Cerebellar nuclear complex (tissue), 1 donor: ENCODE data around the gene AUNIP.

Source experiments
- DNase-seq, 2 experiments: peaks; one replicate each; lab custom pipeline; 2025; lab: John Stamatoyannopoulos, UW

AUNIP gene

DNA sequence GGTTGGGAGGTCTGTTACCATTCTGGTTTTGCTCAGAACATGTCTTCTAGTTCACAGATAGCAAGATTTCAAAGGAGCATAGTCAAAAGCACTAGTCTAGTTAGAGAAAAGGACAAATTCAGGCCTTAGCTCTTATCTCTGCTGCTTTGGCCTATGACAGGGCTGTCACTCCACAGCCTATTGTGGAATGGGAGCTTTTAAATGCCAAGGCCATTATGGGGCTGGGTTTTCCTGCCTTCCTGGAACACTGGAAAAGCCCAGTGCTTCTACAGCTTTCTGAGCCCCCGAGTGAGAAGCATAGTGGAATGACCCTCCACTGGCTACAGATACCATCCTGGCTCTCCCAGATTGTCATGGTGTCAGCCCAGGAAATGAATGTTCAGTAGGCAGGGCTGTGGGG lies 30.2 kb downstream of the AUNIP start:
- no peak for DNase-seq

GRCh38 chr1:25828491-25828890 lies 30.8 kb downstream of the AUNIP start:
- no peak for DNase-seq

DNA sequence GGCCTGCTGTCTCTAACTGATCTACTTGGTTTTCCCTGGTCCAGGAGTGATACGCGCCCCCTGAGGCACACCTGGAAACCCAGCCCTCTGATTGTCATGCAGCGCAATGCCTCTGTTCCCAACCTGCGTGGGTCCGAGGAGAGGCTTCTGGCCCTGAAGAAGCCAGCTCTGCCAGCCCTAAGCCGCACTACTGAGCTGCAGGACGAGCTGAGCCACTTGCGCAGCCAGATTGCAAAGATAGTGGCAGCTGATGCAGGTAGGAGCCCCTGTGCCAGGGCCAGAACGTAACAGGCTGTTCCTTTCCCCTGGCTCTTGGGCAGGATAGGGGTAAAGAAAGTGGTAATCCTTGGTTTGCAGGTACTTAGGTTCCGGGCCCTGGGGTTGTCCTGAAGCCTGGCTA lies 32.7 kb downstream of the AUNIP start:
- no peak for DNase-seq

GRCh38 chr1:25825605-25826004 lies 33.7 kb downstream of the AUNIP start:
- no peak for DNase-seq

- no peak for DNase-seq
These were observed 37.6 kb downstream of the AUNIP start for GRCh38 chr1:25821630-25822091.

DNA sequence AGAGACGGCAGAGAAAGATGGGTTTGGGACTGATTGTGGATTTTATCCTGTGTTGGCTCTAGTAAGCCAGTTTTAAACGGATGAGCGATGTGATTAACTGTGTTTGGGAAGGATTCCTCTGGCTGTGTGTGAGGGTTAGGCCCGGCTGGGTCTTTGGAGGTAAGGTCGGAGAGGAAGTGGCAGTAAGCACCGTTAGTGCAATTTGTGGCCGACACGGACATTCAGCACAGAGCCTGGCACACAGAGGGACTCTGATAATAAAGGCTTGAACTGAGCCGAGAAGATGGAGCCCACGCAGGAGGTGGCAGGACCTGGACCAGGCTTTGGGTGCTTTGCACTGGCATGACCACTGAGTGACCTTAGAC lies 38.2 kb downstream of the AUNIP start:
- no peak for DNase-seq

- no peak for DNase-seq
These were observed 38.8 kb downstream of the AUNIP start for GRCh38 chr1:25820247-25821111.

DNA sequence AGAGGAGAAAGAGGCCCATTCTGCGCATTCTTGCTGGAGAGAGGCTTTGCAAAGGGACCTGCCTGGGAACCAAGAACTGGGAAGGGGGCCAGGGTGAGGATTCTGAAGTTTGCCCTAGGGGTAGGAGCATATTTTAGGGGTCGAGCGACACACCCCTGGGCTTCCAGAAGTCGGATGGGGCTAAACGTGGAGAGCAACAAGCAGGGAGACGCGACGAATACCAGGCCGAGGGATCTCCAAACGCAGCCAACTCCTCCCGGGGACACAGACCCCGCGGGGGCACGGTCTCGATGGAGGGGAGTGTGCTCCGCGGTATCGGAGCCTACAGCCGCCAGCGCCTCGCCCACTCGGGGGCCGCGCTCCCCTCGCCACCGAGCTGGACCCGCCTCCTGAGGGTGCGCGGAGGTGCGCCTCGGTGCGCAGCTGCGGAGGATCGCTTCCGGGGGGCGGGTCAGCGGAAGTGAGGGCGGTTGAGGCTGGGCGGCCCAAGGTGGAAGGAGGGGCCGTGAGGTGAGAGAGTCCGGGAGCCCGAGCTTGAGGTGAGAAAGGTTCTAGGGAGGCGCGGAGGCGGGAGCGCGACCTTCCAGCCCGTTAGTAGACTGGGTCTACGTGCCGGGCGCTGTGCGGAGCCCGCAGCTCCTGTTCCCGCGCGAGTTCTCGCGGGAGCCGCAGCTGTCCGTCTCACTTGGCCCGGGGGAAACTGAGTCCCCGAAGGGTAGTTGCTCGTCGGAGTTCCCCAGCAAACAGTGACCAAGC lies 39.6 kb downstream of the AUNIP start, which contains the start of gene MTFR1L:
TSS of gene MTFR1L (plus strand) at position 464 of the 756 bp plus-strand sequence. CDS start 3,151 bp downstream, outside the sequence.
- DNase-seq: peak in 1 of 2 experiments; percentile 72

- no peak for DNase-seq
These were observed 40.7 kb downstream of the AUNIP start for GRCh38 chr1:25818569-25818968.

GRCh38 chr1:25817840-25818501 lies 41.3 kb downstream of the AUNIP start:
- no peak for DNase-seq

GRCh38 chr1:25816112-25816718 lies 43.0 kb downstream of the AUNIP start:
- DNase-seq: no peak

GRCh38 chr1:25815208-25816111 lies 43.8 kb downstream of the AUNIP start:
- no peak for DNase-seq

DNA sequence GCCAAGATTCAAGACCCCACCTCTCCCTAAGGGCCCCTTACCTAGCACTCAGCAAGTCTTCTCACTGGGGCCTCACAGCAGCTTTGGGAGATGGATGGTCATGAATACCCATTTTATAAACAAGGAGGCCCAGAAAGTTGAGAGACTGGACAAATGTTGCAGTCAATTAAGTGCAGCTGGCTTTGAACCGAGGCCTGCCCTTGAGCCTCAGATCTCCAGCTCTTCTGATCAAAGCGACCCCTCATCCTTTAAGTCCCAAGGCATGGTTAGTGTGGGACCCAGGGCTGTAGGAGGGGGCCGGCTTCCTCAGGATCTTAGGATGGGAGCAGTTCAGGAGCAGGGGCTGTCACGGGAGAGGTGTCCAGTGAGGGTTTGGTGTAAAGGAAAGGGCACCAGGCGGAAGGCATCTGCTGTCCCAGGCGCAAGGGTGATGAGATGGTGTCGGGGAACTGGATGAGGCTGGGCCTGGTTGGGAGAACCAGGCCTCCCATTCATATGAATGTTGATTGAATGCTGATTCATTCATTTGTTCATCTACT lies 44.6 kb downstream of the AUNIP start:
- DNase-seq: no peak

DNA sequence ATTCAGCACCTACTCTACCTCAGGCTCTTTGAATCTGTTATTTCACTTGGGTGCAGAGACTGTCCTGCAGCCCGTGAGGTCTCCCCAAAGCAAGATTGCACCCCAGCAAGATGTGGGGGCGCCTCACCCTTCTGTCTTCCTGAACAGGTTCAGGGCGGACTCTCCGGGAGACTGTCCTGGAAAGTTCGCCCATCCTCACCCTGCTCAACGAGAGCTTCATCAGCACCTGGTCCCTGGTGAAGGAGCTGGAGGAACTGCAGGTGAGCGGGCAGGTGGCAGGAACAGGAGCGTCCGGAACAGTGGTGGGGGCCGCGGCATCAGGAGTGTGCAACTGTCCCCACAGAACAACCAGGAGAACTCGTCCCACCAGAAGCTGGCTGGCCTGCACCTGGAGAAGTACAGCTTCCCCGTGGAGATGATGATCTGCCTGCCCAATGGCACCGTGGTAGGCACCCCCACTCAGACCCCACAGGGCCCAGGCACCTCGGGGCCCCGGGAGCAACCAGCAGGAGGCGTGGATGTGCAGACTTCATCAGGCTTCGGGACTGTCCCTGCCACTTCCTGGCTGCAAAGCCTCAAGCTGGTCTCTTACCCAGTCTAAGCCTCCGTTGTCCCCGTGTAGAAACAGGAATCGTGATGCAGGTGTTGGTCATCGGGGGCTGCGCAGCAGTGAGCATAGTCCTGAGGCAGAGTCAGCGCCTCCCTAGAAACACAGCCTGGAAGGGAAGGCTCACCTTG lies 45.4 kb downstream of the AUNIP start:
- DNase-seq: no peak

DNA sequence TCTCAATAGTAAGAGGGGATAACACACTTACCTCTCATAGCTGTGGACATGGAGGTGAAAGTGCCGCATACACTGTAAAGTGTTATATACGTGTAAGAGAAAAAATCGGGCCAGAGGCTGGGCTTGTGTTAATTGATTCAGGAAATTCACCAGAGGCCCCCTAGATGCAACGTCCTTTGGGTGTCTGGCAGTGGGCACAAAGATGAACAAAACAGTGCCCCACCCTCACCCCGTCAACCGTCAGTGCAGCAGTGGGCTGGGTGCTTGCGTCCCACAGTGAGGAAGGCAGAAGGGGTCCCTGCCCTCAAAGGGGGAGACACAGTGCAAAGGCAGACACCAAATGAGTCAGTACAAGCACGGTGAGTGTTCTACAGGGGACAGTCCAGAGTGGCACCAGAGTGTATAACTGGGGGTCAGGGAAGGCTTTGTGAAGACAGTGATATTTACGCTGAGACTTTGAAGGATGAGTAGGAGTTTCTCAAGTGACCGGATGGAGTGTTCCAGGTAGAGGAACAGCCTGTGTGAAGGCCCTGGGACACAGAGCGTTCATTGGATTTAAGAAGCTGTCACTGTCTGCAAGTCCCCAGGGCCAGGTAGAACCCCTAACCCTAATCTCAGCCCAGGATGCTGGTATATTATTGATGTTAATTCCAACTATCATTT lies 46.1 kb downstream of the AUNIP start:
- DNase-seq: no peak

- DNase-seq: no peak
These were observed 47.7 kb downstream of the AUNIP start for GRCh38 chr1:25811384-25812082.

- DNase-seq: no peak
These were observed 48.6 kb downstream of the AUNIP start for GRCh38 chr1:25810341-25811299.

GRCh38 chr1:25809929-25810328 lies 49.3 kb downstream of the AUNIP start:
- no peak for DNase-seq
